ENCODE results near the gene KCNMA1.

DNA sequence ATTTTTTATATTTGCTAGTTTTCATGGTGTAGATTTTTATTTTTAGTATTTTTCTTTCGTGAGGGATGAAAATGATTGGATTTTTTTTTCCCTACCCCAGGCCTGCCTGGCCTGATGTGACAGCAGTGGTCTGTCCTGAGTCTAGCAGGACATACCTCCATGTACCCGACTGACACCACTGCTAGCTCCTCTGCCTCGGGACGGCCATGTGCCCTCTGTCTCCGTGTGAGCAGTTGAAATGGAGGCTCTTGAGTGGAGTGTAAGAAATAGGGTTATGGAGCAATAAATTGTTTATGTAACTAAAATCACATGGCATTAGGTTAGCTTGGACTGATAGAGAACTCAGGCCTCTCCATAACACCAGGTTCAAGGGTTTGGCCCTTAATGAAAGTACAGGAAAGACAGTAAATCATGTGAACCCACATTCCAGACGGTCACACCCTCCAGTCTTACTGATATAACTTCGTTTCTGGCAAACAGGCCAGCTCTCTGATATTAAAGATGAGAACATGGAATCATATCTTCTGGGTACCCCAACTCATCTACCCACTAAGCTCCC is 734.1 kb downstream of the KCNMA1 start:
- TF ChIP-seq, protein P1, sequence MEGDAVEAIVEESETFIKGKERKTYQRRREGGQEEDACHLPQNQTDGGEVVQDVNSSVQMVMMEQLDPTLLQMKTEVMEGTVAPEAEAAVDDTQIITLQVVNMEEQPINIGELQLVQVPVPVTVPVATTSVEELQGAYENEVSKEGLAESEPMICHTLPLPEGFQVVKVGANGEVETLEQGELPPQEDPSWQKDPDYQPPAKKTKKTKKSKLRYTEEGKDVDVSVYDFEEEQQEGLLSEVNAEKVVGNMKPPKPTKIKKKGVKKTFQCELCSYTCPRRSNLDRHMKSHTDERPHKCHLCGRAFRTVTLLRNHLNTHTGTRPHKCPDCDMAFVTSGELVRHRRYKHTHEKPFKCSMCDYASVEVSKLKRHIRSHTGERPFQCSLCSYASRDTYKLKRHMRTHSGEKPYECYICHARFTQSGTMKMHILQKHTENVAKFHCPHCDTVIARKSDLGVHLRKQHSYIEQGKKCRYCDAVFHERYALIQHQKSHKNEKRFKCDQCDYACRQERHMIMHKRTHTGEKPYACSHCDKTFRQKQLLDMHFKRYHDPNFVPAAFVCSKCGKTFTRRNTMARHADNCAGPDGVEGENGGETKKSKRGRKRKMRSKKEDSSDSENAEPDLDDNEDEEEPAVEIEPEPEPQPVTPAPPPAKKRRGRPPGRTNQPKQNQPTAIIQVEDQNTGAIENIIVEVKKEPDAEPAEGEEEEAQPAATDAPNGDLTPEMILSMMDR (IDR thresholded peaks at IDR 0.05), result no peak
- TF ChIP-seq POLR2A (IDR thresholded peaks at IDR 0.05), result no peak
